ENCODE measurements around the gene ARHGEF16.

ARHGEF16 gene

DNA sequence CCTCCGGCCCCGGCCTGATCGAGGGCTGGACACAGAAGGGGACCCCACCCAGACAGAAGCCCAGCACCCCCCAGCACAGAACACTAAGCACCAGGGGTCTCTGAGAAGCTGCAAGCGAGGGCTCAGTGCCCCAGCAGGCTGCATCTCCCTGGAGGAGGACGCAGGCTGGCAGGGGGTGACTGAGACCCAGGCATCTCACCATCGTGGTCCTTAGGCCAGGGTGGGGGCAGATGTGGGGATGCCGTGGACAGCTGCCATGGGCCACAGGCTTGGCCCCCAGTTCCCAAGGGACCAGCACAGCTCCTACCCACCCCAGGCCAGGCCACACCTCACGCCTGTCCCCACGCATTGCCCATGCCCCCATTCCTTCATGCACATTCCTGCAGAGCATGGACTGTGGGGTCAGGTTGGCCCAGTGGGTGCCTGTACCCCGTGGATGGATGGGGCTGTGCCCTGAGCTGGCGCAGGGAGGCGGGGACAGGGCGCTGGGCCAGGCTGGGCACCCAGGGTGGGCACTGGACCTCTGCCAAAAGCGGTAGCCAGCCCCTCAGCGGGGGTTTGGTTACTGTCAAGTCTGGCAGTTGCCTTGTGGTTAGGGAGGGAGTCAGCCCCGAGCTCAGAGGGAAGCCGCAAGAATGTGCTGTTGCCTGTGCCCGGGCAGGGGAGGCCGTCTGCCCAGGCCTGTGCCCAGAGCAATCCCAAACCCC lies 61.5 kb downstream of the ARHGEF16 start:
- peaks cover 0 to 1% of the 10 kb centered on the region in 2 donors for H3K4me1 Mint-ChIP-seq
- H3K4me3 Mint-ChIP-seq: no peak overlapping the region
- H3K27me3 Mint-ChIP-seq: no peaks in the 10 kb centered on the region
- DNase-seq (no peak), ATAC-seq (replicated peaks) (no peak)
- no peak overlapping the region for H3K27ac Mint-ChIP-seq
- no peaks in the 10 kb centered on the region for H3K9me3 Mint-ChIP-seq
- H3K36me3 Mint-ChIP-seq: peaks cover 2 to 4% of the 10 kb centered on the region in 2 donors

DNA sequence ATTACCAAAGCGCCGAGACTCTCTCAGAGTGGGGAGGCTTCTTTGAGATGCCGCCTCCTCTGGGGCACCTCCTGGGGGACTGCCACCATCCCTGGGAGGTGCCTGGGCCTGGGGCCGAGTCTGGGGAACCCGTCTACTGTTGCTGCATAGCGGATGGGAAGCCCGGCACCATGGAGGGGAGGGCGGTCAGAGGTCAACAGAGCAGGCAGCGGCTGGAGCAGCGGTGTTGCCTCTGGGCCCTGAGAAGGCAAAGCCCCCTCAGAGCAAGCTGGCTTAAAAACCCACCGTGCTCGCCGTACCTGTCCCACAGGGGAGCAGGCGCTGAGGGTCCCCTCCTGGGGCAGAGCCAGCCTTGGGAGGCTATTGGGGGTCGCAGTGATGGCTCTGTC lies 62.0 kb downstream of the ARHGEF16 start:
- H3K4me3 Mint-ChIP-seq: no peak overlapping the region
- H3K9me3 Mint-ChIP-seq: no peaks in the 10 kb centered on the region
- no peaks in the 10 kb centered on the region for H3K4me1 Mint-ChIP-seq
- H3K27me3 Mint-ChIP-seq: no peaks in the 10 kb centered on the region
- H3K27ac Mint-ChIP-seq: no peak overlapping the region
- peaks cover 2 to 4% of the 10 kb centered on the region in 2 donors for H3K36me3 Mint-ChIP-seq
- ATAC-seq (replicated peaks) (no peak), DNase-seq (no peak)

DNA sequence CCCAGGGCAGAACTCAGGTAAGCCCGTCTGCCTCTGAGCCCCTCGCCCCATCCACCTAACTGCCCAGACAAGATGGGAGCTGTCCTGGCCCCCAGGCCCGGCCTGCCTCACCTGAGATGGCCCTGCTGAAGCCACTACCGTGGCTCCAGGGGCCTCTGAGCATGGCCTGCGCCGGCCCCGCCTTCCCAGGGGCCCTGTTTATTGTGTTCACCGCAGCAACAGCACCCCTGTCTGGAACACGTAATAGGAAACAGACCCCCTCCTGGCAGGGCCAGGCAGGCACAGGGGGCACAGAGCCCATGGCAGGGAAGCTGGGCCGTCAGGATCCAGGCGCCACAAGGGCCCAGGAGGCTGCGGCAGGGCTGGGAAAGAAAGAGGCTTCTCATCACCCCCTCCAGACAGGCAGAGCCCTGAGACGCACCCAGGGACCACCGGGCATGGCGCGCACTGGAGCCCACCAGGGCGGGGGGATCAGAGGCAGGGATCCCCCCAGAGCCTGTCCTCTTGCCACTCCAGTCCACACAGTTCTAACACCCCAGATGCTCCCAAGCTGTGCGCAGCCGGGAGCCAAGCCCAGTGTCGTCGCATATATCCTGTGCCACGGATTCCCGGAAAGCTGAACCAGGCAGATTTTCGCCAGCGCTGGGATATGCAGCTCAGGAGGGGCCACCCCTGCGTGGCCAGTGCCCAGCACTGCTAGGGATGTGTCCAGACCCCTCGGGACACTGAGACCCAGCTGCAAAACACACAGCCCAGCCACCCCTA lies 62.6 kb downstream of the ARHGEF16 start:
- Mint-ChIP-seq H3K9me3 (no peaks in the 10 kb centered on the region), H3K4me3 (no peak overlapping the region), H3K27me3 (no peaks in the 10 kb centered on the region), H3K27ac (no peak overlapping the region), H3K36me3 (peaks cover 2 to 4% of the 10 kb centered on the region in 2 donors), H3K4me1 (no peaks in the 10 kb centered on the region)
- DNase-seq (no peak), ATAC-seq (replicated peaks) (no peak)

DNA sequence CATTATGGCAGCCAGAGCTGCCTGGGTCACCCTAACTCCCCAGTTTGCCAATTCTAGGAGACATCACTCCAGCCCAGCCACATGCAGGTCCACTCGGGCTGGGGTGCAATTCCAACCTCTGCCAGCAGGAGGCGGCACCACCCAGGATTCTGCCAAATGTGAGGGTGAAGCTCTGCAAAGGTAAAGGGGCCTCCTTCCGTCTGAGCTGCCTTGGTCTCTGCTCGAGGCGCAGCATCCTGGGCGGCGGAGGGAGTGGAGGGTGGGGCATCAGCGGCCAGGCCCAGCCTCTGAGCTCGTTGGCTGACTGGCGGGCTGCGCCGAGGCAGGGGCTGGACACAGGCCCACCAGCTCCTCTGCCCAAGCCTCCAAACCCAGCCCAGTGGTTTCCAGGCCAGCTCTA lies 63.8 kb downstream of the ARHGEF16 start:
- DNase-seq: no peak
- no peaks in the 10 kb centered on the region for H3K4me1 Mint-ChIP-seq

DNA sequence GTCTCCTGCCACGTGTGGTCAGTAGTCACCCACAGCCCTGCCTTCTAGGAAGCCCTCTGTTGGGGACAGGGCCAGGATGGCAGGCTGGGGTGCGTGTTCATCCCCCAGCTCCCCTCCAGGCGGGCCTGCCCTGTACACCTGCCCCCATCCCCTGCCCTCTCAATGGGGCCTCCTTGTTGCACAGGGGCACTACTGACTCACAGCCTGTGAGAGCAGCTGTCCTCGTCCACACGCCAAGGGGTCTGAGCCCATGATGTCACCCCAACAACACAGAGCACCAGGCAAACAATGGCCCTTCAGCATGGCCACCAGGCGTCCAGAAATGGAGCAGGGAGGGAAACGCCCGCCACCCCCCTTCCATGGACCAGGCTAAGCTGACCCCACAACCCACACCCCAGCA lies 64.3 kb downstream of the ARHGEF16 start:
- no peaks in the 10 kb centered on the region for H3K9me3 Mint-ChIP-seq
- ATAC-seq (replicated peaks): no peak
- H3K4me1 Mint-ChIP-seq: no peaks in the 10 kb centered on the region
- H3K4me3 Mint-ChIP-seq: no peak overlapping the region
- H3K36me3 Mint-ChIP-seq: peaks cover 0 to 1% of the 10 kb centered on the region in 2 donors
- no peak for DNase-seq
- H3K27ac Mint-ChIP-seq: no peak overlapping the region
- no peaks in the 10 kb centered on the region for H3K27me3 Mint-ChIP-seq

More for the DNA sequence above, 63.8 kb downstream of the ARHGEF16 start:
- Mint-ChIP-seq H3K4me3 (no peak overlapping the region), H3K27me3 (no peaks in the 10 kb centered on the region), H3K9me3 (no peaks in the 10 kb centered on the region), H3K27ac (no peak overlapping the region), H3K36me3 (peaks cover 0 to 1% of the 10 kb centered on the region in 2 donors)
- no peak for ATAC-seq (replicated peaks)

DNA sequence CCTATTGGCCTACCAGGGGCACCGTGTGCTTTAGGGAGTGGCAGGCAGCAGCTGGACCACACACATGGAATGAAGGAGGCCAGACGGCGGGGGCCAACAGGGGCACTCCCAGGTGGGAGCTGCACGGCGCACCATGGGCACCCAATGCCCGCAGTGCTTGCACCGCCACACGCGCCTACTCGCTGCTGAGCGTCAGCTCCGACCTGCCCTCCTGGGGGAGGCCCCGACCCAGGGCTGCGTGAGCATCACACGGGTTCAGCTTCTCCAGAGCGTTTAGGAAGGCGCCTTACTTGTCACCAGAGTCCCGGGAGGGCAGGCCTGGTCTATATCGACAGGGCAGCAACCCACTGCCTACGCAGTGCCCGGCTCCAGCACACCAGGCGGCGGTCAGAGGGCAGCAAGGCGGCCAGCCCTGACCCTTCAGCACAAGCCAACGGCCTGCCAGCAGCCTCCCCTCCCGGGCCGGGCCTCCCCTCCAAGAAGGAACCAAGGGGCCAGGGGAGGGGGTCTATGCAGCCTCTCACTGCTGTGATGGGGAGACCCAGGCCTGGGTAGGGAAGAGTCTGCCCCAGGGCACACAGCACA lies 64.9 kb downstream of the ARHGEF16 start:
- no peak overlapping the region for H3K27ac Mint-ChIP-seq
- no peaks in the 10 kb centered on the region for H3K9me3 Mint-ChIP-seq
- H3K27me3 Mint-ChIP-seq: no peaks in the 10 kb centered on the region
- no peak overlapping the region for H3K4me3 Mint-ChIP-seq
- peaks cover 0 to 1% of the 10 kb centered on the region in 2 donors for H3K36me3 Mint-ChIP-seq
- ATAC-seq (replicated peaks) (no peak), DNase-seq (no peak)
- H3K4me1 Mint-ChIP-seq: no peaks in the 10 kb centered on the region

DNA sequence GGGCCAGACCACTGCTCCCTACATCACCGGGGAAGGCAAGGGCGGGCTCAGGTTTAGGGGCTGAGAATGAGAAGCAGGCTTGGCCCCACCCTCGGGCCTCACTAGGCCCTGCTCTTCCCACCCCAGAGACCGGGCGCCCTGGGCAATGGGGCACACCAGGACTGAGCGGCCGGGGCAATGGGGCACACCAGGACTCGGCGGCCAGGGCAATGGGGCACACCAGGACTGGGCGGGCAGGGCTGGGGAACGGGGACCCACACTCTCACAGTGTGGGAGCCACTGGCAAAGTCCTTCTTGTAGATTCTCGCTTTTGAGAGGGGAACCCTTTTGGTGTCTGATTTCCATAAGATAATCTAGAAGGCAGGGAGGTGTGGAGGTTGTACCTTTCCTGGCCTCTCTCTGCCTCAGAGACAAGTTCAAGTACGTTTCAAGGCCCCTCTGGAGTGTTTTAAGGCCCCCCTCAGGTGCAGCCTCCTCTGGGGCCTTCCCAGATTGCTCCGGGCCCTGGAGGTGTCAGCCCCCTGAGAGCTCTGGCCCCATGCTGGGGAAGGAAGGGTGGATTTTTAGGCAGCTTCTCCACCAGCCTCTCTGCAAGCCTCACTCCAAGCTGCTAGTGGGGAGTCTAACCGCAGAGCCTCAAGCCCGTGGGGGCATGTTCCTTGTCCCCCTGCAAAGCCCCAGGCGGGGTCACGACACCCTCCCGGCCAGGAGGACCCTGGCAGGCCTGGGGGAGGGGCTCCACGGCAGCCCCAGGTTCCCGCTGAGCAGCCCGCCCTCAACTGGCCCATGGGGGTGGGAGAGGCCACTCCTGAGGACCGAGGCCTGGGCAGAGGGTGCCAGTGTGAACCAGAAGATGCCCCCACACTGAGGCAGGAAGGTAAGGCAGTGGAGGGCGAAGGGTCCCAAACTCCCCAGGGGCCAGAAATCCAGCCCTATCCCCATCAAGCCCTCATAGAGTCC lies 66.2 kb downstream of the ARHGEF16 start:
- peaks cover 0 to 1% of the 10 kb centered on the region in 2 donors for H3K36me3 Mint-ChIP-seq

DNA sequence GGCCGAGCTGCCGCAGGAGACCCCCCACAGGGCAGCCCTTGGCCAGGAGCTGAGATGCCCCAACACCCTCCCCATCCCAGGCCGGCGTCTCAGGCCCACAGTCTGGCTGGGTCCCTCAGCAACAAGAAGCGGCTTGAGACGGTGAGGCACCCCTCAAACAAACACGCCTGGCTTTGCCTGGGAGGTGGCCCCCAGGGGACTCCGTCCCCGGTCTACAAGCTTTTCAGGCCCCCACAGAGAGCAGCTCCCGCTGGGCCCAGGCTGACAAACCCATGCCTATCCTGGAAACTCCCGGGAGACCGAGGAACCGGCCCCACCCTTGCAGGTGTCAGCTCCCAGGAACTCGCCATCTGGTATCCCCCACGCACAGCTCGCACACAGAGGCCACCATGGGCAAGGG lies 67.0 kb downstream of the ARHGEF16 start:
- DNase-seq (no peak), ATAC-seq (replicated peaks) (no peak)
- Mint-ChIP-seq H3K9me3 (no peaks in the 10 kb centered on the region), H3K27me3 (no peaks in the 10 kb centered on the region), H3K4me1 (peaks cover 2 to 5% of the 10 kb centered on the region in 2 donors), H3K36me3 (peaks cover 0 to 1% of the 10 kb centered on the region in 2 donors), H3K27ac (no peak overlapping the region), H3K4me3 (no peak overlapping the region)

More for the DNA sequence above, 66.2 kb downstream of the ARHGEF16 start:
- no peak overlapping the region for H3K4me3 Mint-ChIP-seq
- no peaks in the 10 kb centered on the region for H3K9me3 Mint-ChIP-seq
- no peak overlapping the region for H3K27ac Mint-ChIP-seq
- DNase-seq: no peak
- no peaks in the 10 kb centered on the region for H3K4me1 Mint-ChIP-seq
- no peak for ATAC-seq (replicated peaks)
- H3K27me3 Mint-ChIP-seq: no peaks in the 10 kb centered on the region

DNA sequence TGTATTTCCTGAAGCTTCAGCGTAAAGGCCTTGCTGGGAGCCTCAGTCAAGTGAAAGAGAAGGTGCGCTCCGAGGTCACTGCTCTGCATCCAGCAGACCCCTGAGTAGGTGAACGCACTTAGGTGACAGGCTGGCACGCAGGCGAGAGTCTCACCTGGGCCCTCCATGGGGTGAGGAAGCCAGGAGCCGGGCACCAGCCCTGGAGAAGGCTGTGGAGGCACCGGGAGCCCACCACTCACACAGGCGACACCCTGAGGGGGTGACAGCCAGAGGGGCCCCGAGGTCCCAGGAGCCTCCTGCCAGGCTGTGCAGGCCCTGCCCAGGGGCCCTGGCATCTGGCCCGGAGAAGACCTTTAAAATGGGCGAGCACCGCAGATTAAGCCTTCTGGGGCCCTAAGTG lies 67.6 kb downstream of the ARHGEF16 start:
- ATAC-seq (replicated peaks): no peak
- H3K27ac Mint-ChIP-seq: no peak overlapping the region
- no peak for DNase-seq
- no peak overlapping the region for H3K4me3 Mint-ChIP-seq
- H3K9me3 Mint-ChIP-seq: no peaks in the 10 kb centered on the region
- no peaks in the 10 kb centered on the region for H3K27me3 Mint-ChIP-seq
- peaks cover 2 to 5% of the 10 kb centered on the region in 2 donors for H3K4me1 Mint-ChIP-seq
- peaks cover 0 to 1% of the 10 kb centered on the region in 2 donors for H3K36me3 Mint-ChIP-seq

DNA sequence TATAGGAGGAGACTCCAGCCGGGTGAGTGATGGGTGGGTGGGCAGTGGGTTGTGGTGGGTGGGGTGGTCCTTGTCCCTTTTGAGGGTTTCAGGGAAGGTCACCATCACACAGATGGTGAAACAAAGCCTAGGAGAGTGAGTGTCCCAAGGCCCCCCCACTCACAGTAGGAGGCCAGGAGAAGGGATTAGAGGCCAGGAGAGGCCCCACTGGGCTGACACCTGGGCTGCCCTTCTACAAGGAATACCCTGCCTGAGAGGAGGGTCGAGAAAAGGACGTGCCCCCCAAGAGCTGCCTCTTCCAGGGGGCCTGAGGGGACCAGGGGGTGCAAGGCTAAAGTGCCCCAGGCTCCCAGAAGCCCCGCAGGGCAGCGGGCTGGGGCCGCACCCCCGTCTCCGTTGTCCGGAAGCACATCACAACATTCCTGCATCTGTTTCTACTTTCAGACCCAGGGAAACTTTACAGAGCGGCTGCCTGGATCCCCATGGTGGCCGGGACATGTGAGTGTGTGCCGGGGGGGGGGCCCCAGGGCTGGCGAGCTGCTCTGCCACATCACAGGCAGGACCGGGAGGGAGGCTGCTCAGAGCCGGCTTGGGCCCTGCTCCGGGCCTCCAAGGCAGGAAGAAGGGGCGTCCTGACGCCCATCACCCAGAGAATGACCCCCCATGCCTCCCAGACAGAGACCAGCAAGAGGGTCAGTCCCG lies 68.2 kb downstream of the ARHGEF16 start:
- ATAC-seq (replicated peaks): no peak
- H3K4me1 Mint-ChIP-seq: peaks cover 2 to 5% of the 10 kb centered on the region in 2 donors
- H3K36me3 Mint-ChIP-seq: peaks cover 0 to 1% of the 10 kb centered on the region in 2 donors

DNA sequence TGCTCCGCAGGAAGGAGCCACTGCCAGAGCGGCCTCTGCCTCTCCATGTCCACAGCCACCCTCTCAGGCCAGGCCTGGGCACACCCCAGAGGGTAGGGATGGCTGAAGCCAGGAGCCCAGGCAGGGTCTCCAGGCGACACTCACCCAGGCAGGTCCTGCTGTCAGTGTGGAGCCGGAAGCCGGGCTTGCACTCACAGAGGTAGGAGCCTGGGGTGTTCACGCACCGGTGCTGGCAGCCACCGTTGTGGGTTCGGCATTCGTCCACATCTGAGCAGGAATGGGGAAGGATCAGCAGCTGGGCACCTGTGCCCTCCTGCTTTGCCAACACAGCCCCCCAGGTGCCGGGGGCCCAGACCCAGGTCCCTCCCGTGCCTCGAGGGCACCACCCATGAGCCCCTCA lies 69.5 kb downstream of the ARHGEF16 start:
- no peak for ATAC-seq (replicated peaks)
- no peaks in the 10 kb centered on the region for H3K9me3 Mint-ChIP-seq
- H3K4me1 Mint-ChIP-seq: peaks cover 5 to 9% of the 10 kb centered on the region in 2 donors
- H3K27me3 Mint-ChIP-seq: no peaks in the 10 kb centered on the region
- H3K36me3 Mint-ChIP-seq: peaks cover 0 to 3% of the 10 kb centered on the region in 2 donors
- DNase-seq: no peak
- H3K27ac Mint-ChIP-seq: no peak overlapping the region
- H3K4me3 Mint-ChIP-seq: no peak overlapping the region

More for the DNA sequence above, 68.2 kb downstream of the ARHGEF16 start:
- H3K9me3 Mint-ChIP-seq: no peaks in the 10 kb centered on the region
- no peak overlapping the region for H3K4me3 Mint-ChIP-seq
- H3K27ac Mint-ChIP-seq: no peak overlapping the region
- no peak for DNase-seq
- no peaks in the 10 kb centered on the region for H3K27me3 Mint-ChIP-seq

DNA sequence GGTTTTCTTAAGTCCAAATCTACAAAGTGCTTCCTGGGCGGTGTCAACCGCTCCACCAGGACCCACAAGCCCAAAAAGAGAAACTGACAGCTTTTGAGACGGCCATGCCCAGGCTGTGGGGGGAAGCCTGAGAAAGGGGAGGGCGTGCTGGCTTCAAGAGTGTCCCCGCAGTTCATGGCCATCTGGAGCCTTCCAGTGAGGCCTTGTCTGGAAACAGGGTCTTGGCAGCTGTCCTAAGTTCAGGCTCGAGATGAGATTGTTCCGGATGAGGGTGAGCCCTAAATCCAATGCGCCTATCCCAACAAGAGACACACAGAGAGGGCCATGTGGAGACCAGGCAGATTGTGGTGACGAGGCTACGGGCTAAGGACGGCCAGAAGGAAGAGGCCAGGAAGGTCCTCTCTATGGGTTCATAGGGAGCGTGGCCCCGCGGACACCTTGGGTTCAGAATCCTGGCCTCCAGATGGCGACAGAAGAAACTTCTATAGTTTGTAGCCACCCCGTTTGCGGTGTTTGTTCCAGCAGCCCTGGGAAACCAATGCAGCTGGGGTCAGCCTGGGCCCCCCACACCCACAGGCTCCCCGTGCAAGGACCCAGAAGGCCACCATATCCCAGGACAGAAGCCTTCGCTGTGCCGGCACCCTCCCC lies 70.2 kb downstream of the ARHGEF16 start:
- DNase-seq (no peak), ATAC-seq (replicated peaks) (no peak)
- H3K4me3 Mint-ChIP-seq: no peak overlapping the region
- no peaks in the 10 kb centered on the region for H3K9me3 Mint-ChIP-seq
- no peak overlapping the region for H3K27ac Mint-ChIP-seq
- peaks cover 8 to 12% of the 10 kb centered on the region in 2 donors for H3K4me1 Mint-ChIP-seq
- no peaks in the 10 kb centered on the region for H3K27me3 Mint-ChIP-seq
- peaks cover 0 to 2% of the 10 kb centered on the region in 2 donors for H3K36me3 Mint-ChIP-seq
